HepG2 (cell line): ENCODE measurements around the gene LATS2. TPM values are rescaled to one million over a fixed set of nuclear protein-coding genes. Genes with fewer than 3 reads are reported as not detected.

Experiments
- AGO1 ChIP-seq: fragments of 200-400 bp; formaldehyde crosslinking; IDR thresholded peaks from 2 replicates; pipeline ENCODE4 v1.6.1; 2017; ENCODE audit warnings: mild to moderate bottlenecking, low read depth, low read length, moderate library complexity; ENCODE audit not compliant: poor library complexity, severe bottlenecking
- ATF1 ChIP-seq: IDR thresholded peaks from 2 replicates; pipeline ENCODE4 v1.6.1; 2016; ENCODE audit warnings: mild to moderate bottlenecking, control low read depth
- BORCS8-MEF2B ChIP-seq: sonication (generic); formaldehyde crosslinking; IDR thresholded peaks from 2 replicates; pipeline ENCODE4 v1.8.0; 2022; ENCODE audit warnings: mild to moderate bottlenecking, missing genetic modification reagents
- CBFB ChIP-seq: sonication (generic); formaldehyde crosslinking; IDR thresholded peaks from 2 replicates; pipeline ENCODE4 v1.4.0; 2020; ENCODE audit warnings: missing genetic modification reagents
- EED ChIP-seq: sonication (generic); formaldehyde crosslinking; IDR thresholded peaks from 2 replicates; pipeline ENCODE4 v1.5.0; 2020; ENCODE audit warnings: mild to moderate bottlenecking, missing genetic modification reagents
- GPBP1L1 ChIP-seq: sonication (generic); formaldehyde crosslinking; IDR thresholded peaks from 2 replicates; pipeline ENCODE4 v1.5.0; 2020; ENCODE audit warnings: mild to moderate bottlenecking, missing genetic modification reagents
- HIC2 ChIP-seq: sonication (generic); formaldehyde crosslinking; IDR thresholded peaks from 2 replicates; pipeline ENCODE4 v1.9.0; 2022; ENCODE audit warnings: low read depth, missing genetic modification reagents
- POLR2AphosphoS2 ChIP-seq: IDR thresholded peaks from 2 replicates; pipeline ENCODE4 v1.6.1; 2011; ENCODE audit warnings: low read depth, low read length, improper control_type of control experiment
- TEAD3 ChIP-seq: optimal IDR thresholded peaks from 2 replicates; pipeline ENCODE3; 2016; ENCODE audit warnings: borderline replicate concordance
- THAP11 ChIP-seq: IDR thresholded peaks from 2 replicates; pipeline ENCODE4 v1.6.1; 2016; ENCODE audit warnings: missing biosample characterization, missing genetic modification reagents
- ZFAT ChIP-seq: sonication (generic); formaldehyde crosslinking; conservative IDR thresholded peaks from 2 replicates; pipeline ENCODE4 v1.8.1; 2023; ENCODE audit warnings: missing genetic modification reagents, inconsistent platforms
- ZNF296 ChIP-seq: sonication (generic); formaldehyde crosslinking; conservative IDR thresholded peaks from 2 replicates; pipeline ENCODE4 v1.5.0; 2020; ENCODE audit warnings: mild to moderate bottlenecking, missing genetic modification reagents
- ZNF501 ChIP-seq: sonication (generic); formaldehyde crosslinking; IDR thresholded peaks from 2 replicates; pipeline ENCODE4 v1.5.1; 2020; ENCODE audit warnings: mild to moderate bottlenecking, moderate library complexity, missing genetic modification reagents
- ZNF574 ChIP-seq: sonication (generic); formaldehyde crosslinking; IDR thresholded peaks from 2 replicates; pipeline ENCODE4 v1.4.0; 2020; ENCODE audit warnings: missing genetic modification reagents
- ZNF609 ChIP-seq: sonication (generic); formaldehyde crosslinking; IDR thresholded peaks from 2 replicates; pipeline ENCODE4 v1.4.0; 2020; ENCODE audit warnings: mild to moderate bottlenecking, missing genetic modification reagents, borderline replicate concordance
- ZNF644 ChIP-seq: IDR thresholded peaks from 2 replicates; pipeline ENCODE4 v1.6.1; 2016; ENCODE audit warnings: low read depth
- ZSCAN20 ChIP-seq: sonication (generic); formaldehyde crosslinking; IDR thresholded peaks from 2 replicates; pipeline ENCODE4 v1.4.0; 2020; ENCODE audit warnings: missing genetic modification reagents, mild to moderate bottlenecking, borderline replicate concordance
- polyA plus RNA-seq, 8 experiments: library from polyadenylated mRNA; depleted of rRNA in 3 of 8; stranded (reverse) in 7 of 8; unstranded in 1 of 8; fragments of >200 nt; fragmentation: Illumina TruSeq in 4 of 8; extraction: Trizol in 4 of 8; gene quantifications; 2 replicates each; pipeline versions ENCODE4 v1.2.1 to v1.2.3, GENCODE V29; 2011 to 2016; ENCODE audit warnings: low read depth in 4 of 8, missing spikeins in 1 of 8, mixed read lengths in 1 of 8; ENCODE audit not compliant: insufficient read depth in 1 of 8
- total RNA-seq, 5 experiments: library from RNA; depleted of rRNA; stranded (reverse); fragments of >200 nt; fragmentation: Illumina TruSeq; extraction: Trizol; gene quantifications; 2 replicates each; pipeline ENCODE4 v1.2.3, GENCODE V29; 2016; ENCODE audit warnings: low read depth in 1 of 5
- TF ChIP-seq, protein P1 (sequence below): sonication (generic); formaldehyde crosslinking; IDR thresholded peaks from 2 replicates; pipeline ENCODE4 v1.8.0; 2022; ENCODE audit warnings: mild to moderate bottlenecking, missing genetic modification reagents, moderate library complexity

LATS2 gene
- total and polyA plus RNA-seq, 2 of the 13 experiments (the other 11 are each of a cell fraction or from before 2014, with no cell fraction given), result 7.3 to 8.5 TPM

DNA sequence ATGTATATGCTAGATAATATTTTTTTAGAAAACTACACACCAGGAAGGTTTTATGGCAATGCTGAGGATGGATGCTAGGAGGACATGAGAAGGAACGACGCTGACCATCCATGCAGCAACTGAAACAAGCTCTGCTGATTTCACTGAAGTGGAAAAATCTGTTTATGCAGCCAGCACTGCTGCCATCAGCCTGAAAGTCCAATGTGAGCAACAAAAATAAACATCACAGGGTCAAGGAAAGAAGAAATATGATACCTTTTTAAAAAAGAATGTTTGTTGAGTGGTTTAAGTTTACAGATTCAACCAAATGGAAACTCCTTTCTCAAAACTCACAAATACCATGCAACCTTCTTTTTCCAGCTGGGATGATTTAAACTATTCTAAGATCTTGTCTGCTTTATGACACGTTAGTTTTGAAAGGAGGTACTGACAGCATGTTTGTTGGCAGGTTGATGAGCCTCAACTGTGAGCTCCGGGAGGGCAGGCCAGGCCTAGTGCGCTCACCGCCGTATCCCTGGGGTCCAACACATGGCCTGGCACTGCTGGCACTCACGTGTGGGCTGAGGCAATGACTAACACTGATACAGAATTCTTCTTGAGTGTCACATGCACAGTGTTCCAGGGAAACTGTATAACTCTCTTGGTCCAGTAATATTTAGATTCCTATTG, 46.8 kb downstream of the LATS2 start (continued):
- TF ChIP-seq BORCS8-MEF2B (CRISPR knock-in tag) (0 out of 2 replicates have a peak, but pooled peaks have one; percentile 37), EED (no peak), ZNF501 (CRISPR knock-in tag) (peak; percentile 45; the same call in 1 of the 2 replicates), THAP11 (CRISPR knock-in tag) (peak; percentile 33; the same call in 1 of the 2 replicates), ZNF574 (CRISPR knock-in tag) (peak; percentile 50), POLR2AphosphoS2 (no peak), ZSCAN20 (CRISPR knock-in tag) (no peak), AGO1 (no peak), TEAD3 (peak; percentile 49), ZFAT (CRISPR knock-in tag) (no peak), ZNF609 (CRISPR knock-in tag) (peak; percentile 13; the same call in 1 of the 2 replicates), CBFB (CRISPR knock-in tag) (no peak), ZNF644 (0 out of 2 replicates have a peak, but pooled peaks have one; percentile 11), ATF1 (CRISPR knock-in tag) (no peak), ZNF296 (CRISPR knock-in tag) (no peak), HIC2 (peak; percentile 85), GPBP1L1 (CRISPR knock-in tag) (no peak)
- TF ChIP-seq, protein P1, sequence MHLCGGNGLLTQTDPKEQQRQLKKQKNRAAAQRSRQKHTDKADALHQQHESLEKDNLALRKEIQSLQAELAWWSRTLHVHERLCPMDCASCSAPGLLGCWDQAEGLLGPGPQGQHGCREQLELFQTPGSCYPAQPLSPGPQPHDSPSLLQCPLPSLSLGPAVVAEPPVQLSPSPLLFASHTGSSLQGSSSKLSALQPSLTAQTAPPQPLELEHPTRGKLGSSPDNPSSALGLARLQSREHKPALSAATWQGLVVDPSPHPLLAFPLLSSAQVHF, result no peak
